Measurements from ENCODE around the gene LRRC17.

The LRRC17 gene

DNA sequence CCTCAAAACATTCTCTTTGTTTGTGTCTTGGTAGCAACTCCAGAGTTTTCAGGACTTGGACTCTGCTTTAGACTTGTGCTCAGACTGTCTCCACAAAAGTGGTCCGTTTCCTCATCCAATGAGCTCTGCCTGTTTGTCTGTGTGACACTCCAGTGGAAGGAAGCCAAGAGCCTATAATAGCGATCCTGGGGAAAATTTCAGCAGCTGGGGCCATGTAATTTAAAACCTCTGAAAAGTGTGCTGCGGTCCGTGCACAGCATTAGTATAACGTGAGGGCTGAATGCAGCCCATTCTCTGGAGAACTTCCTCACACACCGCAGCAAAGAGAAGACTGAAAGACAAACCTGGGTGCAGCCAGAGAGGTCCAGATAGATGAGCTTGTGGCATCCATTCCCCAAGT is at the start of gene LRRC17:
TSS of gene LRRC17 (plus strand) at position 259 of the 400 bp plus-strand sequence. CDS start 20,914 bp downstream, outside the sequence.
- FAIRE-seq (no peak), DNase-seq (ENCODE audit: insufficient read length, low spot score) (peak; percentile 32)

- DNase-seq (ENCODE audit: insufficient read length, low spot score) (no peak), FAIRE-seq (no peak)
These were observed 47.8 kb upstream of the LRRC17 start for GRCh38 chr7:102864958-102865357.

DNA sequence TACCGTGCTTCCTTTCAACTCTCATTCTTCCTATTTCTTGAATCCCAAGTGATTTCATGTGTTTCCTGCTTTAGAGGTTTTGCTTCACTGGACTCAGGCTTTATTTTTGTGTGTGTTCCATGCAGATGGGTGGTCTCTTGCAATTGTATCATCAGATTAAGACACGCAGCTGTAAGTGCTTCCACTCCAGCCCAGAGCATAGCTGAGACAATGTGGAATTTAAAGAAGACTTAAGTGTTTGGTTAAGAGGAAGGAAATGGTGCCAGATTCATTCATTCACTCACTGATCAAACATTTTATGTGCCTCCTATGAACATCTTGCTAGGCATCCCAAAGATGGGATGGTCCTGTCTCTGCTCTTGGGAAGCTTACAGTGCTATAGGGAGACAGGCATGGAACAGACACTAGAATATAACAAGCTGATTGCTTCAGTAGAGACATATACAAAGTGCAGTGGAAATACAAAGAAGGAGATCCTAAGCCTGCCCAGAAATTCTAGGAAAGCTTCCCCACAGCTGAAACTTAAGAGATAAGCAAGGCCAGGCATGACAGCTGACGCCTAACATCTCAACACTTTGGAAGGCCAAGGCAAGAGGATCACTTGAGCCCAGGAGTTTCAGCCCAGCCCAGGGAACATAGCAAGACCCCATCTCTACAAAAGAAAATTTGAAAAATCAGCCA is 46.1 kb upstream of the LRRC17 start:
- FAIRE-seq (no peak), DNase-seq (ENCODE audit: insufficient read length, low spot score) (no peak)

DNA sequence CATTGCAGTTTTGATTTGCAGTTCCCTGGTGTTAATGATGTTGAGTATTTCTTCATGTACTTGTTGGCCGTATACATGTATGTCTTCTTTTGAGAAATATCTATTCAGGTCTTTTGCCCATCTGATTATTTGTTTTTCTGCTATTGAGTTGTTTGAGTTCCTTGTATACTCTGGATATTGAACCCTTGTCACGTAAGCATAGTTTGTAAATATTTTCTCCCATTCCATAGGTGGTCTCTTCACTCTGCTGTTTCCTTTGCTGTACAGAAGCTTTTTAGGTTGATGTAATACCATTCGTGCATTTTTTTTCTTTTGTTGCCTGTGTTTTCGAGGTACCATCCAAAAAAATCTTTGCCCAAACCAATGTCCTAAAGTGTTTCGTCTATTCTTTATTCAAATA is 43.6 kb upstream of the LRRC17 start:
- DNase-seq (ENCODE audit: insufficient read length, low spot score) (no peak), FAIRE-seq (no peak)

DNA sequence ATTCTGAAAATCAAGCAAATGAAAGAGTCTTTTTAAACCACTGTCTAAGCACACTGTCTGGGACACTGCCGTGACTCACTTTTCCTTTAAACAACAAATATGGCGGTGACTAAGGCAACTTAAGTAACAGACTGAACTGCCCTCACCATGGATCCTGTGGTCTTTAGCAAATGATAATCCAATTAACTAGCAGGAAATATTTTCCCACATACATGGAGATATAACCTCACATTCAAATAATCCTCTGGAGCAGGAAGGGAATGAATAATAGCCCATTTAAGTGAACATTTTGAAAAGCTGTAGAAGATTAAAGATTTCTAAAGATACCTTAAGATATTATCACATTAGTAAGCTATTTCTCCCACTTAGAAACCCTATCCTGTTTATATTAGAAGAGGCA is 40.3 kb upstream of the LRRC17 start:
- FAIRE-seq (no peak), DNase-seq (ENCODE audit: insufficient read length, low spot score) (no peak)

- DNase-seq (ENCODE audit: insufficient read length, low spot score) (no peak), FAIRE-seq (no peak)
These were observed 39.2 kb upstream of the LRRC17 start for GRCh38 chr7:102873470-102874165.

DNA sequence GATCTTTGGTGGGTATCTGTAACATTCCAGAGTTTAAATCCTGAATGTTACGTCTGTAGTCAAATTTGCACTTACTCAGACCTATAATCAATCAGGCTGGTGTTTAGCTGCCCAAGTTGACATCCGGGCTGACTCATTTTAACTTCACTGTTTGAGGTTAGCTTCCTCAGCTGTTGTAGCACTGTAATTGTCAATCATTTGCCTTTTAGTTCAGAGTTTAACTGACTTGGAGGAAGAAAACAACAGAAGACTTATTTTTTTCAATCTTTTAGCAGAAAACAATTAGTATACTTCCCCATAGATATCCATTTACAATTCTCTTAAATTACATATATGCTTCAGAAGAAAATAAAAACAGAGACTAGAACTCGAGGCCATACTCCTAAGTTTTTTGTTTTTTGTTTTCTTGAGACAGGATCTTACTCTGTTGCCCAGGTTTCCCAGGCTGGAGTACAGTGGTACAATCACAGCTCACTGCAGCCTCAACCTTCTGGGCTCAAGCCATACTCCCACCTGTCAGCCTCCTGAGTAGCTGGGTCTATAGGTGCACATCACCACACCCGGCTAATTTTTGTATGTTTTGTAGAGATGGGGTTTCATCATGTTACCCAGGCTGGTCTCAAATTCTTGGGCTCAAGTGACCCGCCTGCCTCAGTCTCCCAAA is 38.5 kb upstream of the LRRC17 start:
- FAIRE-seq, result peak; percentile 20

GRCh38 chr7:102874966-102875365 is 37.8 kb upstream of the LRRC17 start:
- DNase-seq (ENCODE audit: insufficient read length, low spot score), result no peak
- no peak for FAIRE-seq

More for the DNA sequence above, 38.5 kb upstream of the LRRC17 start:
- DNase-seq (ENCODE audit: insufficient read length, low spot score), result peak; percentile 61

DNA sequence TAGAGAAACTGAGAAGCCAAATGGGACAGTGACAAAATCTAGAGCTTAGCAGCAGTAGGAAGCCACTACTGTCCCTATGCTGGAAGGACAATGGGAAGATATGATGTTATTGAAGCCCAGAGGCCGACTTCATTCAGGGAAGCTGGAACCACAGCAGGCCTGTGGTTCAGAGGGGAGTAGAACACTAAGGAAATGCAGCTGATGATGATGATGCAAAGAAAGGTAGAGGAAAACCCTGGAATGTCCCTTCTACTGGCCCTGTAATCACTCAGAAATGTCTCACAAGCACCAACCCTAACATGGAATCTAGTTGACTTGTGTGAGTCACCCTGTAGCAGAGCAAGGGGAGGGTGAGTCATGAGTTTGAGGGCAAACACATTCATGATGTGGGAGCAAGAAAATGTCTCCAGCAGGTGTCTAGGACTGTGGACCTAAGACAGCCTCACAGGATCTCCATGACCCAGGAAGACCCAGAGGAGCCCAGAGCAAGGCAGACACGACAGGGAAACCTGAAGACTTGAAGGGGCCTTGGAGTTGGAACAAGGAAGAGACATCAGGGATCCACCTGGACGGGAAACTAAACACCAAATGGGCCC is 37.0 kb upstream of the LRRC17 start:
- FAIRE-seq (peak; percentile 31), DNase-seq (ENCODE audit: insufficient read length, low spot score) (peak; percentile 81)

DNA sequence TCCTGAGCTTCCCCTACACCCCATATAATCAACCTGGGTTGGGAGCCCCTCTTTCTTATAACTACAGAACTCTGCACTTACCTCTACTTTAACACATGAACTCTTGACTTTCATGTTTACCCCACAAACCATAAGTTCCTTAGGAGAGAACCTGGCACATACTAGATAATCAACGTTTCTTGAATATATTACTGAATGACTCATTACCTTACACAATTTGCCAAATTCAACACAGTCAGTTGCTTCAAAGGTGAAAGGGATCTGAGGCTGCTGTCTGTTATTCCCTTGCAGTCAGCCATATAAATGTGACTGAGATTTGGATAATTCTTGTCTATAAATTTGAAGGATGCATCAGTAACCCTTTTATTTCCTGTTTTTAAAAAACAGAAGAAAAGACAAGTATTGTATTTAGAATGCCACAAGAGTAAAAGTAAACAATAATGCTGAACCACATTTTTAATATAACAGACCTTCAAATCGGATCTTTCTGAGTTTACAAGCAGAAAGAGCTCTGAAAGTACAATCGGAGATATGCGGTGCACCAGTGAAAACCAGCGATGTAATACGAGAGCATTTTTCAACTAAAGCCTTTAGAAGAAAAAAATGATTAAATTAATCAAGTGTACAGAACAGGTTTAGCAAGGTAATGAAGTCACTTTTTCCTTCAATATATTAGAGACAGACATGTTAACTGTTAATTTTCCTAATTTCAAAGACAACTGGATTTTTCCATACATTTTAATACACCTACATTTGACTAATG is 29.5 kb upstream of the LRRC17 start:
- FAIRE-seq, result no peak
- no peak for DNase-seq (ENCODE audit: insufficient read length, low spot score)

- FAIRE-seq, result no peak
- no peak for DNase-seq (ENCODE audit: insufficient read length, low spot score)
These were observed 24.1 kb upstream of the LRRC17 start for GRCh38 chr7:102888561-102889233.

DNA sequence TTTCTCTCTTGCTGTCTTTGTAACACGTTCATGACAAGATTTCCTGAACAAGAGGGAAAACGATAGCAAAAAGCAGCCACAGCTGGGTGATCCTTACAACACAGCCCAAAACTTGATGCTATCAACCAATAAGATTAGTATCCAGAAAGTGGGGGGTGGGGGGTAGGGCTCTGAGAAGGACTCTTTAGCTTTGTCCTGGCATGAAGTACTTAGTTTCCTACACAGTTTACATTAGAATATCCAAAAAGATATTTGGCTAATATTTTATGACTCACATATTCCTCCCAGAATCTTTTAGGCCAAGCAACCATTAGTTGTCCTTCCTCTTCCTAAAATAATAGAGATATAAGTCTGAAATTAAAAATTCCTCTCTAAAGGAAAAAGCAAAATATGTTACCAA is 22.9 kb upstream of the LRRC17 start:
- DNase-seq (ENCODE audit: insufficient read length, low spot score) (no peak), FAIRE-seq (no peak)

- no peak for FAIRE-seq
- no peak for DNase-seq (ENCODE audit: insufficient read length, low spot score)
These were observed 22.4 kb upstream of the LRRC17 start for GRCh38 chr7:102890292-102890970.

DNA sequence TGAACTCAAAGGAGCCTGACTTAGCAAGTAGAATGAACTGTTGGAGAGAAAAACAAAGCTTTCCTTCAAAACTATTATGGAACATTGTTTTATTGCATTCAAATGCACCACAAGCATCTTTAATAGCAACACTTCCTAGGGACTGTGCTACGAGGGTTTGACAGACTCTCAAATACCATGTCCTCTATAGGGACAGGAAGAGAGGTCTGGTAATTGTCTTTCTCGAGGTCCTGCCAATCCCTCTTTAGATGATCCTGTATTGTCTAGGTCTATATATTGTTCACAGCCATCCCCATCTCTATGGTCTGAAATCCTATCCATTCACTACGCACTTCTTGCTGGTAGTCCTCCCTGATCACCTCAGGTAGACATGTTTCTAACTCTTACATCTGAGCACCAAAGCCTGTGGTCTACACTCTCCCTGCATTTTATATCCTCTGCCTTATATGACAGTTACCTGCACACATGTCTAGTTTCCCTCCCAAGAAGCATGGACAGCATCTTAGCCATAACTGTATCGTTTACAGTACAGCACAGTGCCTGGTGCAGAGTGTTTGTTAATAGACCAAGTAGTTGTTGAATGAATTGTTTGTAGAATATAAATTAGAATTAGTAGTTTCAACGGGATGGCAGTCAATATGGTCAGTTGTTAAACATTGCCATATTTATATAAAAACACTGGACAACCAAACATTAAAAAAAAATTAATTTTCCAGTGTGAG is 21.7 kb upstream of the LRRC17 start:
- no peak for FAIRE-seq
- no peak for DNase-seq (ENCODE audit: insufficient read length, low spot score)

GRCh38 chr7:102891693-102892261 is 21.0 kb upstream of the LRRC17 start:
- DNase-seq (ENCODE audit: insufficient read length, low spot score) (peak; percentile 40), FAIRE-seq (no peak)

GRCh38 chr7:102892631-102893278 is 20.0 kb upstream of the LRRC17 start:
- FAIRE-seq, result no peak
- no peak for DNase-seq (ENCODE audit: insufficient read length, low spot score)

- DNase-seq (ENCODE audit: insufficient read length, low spot score) (no peak), FAIRE-seq (no peak)
These were observed 17.2 kb upstream of the LRRC17 start for GRCh38 chr7:102895602-102896001.

DNA sequence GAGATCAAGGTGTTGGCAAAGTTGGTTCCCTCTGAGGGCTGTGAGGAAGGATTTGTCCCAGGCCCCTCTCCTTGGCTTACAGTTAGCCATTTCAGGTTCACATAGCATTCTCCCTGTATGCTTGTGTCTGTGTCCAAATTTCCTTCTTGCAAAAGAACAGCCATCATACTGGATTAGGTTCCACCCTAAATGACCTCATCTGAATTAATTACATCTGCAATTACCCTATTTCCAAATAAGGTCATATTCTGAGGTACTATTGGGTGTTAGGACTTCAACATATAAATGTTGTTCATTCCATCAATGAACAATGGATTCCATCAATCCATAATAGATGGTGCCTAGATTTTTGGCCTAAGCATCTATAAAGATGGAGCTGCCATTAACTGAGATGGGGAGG is 16.2 kb upstream of the LRRC17 start:
- DNase-seq (ENCODE audit: insufficient read length, low spot score) (no peak), FAIRE-seq (no peak)

Data from HTR-8/SVneo (cell line).